Spleen (tissue), 7 donors: ENCODE data around the gene ABHD2.

Experiments used
- POLR2A ChIP-seq, 3 donors: fragments of 450-650 bp; IDR thresholded peaks; one replicate each; pipeline ENCODE4 v1.5.1; 2017; ENCODE audit warnings: antibody characterized with exemption in 3 of 3, mild to moderate bottlenecking in 1 of 3
- TF ChIP-seq, protein P1 (sequence below), 11 experiments: fragments of 200-600 bp in 7 of 11; fragments of 450-650 bp in 4 of 11; sonication (generic) in 4 of 11; IDR thresholded peaks in 8 of 11; conservative IDR thresholded peaks in 3 of 11; 1 replicate in 7 of 11; 2 replicates in 4 of 11; pipeline versions ENCODE4 v1.4.0 to v1.8.0; 2016 to 2021; ENCODE audit warnings: antibody characterized with exemption in 11 of 11, inconsistent platforms in 4 of 11, mild to moderate bottlenecking in 1 of 11
- donor health status: DM: no; HTN: no; CAD: no; lungs with moderate emphysema.
- donor health status: DM: no; HTN: no; CAD: no.
- donor health status: DM: no; HTN: no; CAD: no.

DNA sequence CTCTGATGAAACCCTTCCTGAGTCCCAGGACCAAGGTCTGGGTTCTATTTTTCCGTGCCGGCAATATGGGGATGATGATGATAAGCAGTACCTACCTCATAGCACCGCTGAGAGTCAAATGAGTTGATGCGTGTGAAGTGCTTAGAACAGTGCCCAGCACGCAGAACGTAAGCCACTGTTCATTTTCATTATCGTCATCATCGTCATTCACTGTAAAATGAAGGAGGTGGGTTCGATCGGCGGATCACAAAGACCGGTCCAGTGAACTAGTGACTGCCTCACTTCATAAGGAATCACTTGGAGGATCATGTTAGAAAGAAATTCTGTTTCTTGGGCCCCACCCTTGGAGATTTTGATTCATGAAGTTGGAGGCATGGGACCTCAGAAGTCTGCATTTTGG, 88.9 kb downstream of the ABHD2 start:
- TF ChIP-seq, protein P1, sequence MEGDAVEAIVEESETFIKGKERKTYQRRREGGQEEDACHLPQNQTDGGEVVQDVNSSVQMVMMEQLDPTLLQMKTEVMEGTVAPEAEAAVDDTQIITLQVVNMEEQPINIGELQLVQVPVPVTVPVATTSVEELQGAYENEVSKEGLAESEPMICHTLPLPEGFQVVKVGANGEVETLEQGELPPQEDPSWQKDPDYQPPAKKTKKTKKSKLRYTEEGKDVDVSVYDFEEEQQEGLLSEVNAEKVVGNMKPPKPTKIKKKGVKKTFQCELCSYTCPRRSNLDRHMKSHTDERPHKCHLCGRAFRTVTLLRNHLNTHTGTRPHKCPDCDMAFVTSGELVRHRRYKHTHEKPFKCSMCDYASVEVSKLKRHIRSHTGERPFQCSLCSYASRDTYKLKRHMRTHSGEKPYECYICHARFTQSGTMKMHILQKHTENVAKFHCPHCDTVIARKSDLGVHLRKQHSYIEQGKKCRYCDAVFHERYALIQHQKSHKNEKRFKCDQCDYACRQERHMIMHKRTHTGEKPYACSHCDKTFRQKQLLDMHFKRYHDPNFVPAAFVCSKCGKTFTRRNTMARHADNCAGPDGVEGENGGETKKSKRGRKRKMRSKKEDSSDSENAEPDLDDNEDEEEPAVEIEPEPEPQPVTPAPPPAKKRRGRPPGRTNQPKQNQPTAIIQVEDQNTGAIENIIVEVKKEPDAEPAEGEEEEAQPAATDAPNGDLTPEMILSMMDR (IDR thresholded peaks at IDR 0.05 in 8 of 11, conservative IDR thresholded peaks at IDR 0.05 in 3 of 11), result no peak
- TF ChIP-seq POLR2A (IDR thresholded peaks at IDR 0.05), result no peak
